MM.1S (cell line): ENCODE data around the gene PCDH9.

Source experiments
- CTCF ChIP-seq: fragments of 300-600 bp; sonication (generic); IDR thresholded peaks from 2 replicates; pipeline ENCODE4 v1.5.1; 2016; ENCODE audit warnings: antibody characterized with exemption, low read length, mixed read lengths
- EZH2 ChIP-seq: fragments of 300-600 bp; sonication (generic); optimal IDR thresholded peaks from 2 replicates; pipeline ENCODE3; 2017; ENCODE audit warnings: low read depth, mild to moderate bottlenecking, antibody characterized with exemption, low read length, mixed read lengths
- EZH2phosphoT487 ChIP-seq: fragments of 300-600 bp; sonication (generic); IDR thresholded peaks from 2 replicates; pipeline ENCODE4 v1.6.1; 2018; ENCODE audit warnings: antibody characterized with exemption, low read length

GRCh38 chr13:66922444-66922843, 307.7 kb downstream of the PCDH9 start:
- TF ChIP-seq CTCF (no peak), EZH2 (no peak), EZH2phosphoT487 (no peak)
